H9 (cell line): ENCODE results near the gene TMEM140. TPM values are rescaled to one million over a fixed set of nuclear protein-coding genes. Genes with fewer than 3 reads are reported as not detected.

Experiments
- DNase-seq: peaks from one replicate; pipeline ENCODE4 v3.0.0-alpha.2; 2017
- H2AFZ ChIP-seq: one replicate; pipeline ENCODE4 v1.6.1; 2013; ENCODE audit warnings: mild to moderate bottlenecking, low read length, control low read depth, moderate library complexity
- H2AK5ac ChIP-seq: 2 replicates; pipeline ENCODE4 v1.6.1; 2013; ENCODE audit warnings: low read length, control low read depth, mixed read lengths; ENCODE audit not compliant: insufficient read length
- H2BK120ac ChIP-seq: one replicate; pipeline ENCODE4 v1.6.1; 2013; ENCODE audit warnings: low read depth, mild to moderate bottlenecking, low read length, control low read depth, inconsistent platforms; ENCODE audit not compliant: poor library complexity, severe bottlenecking
- H2BK12ac ChIP-seq: 2 replicates; pipeline ENCODE4 v1.6.1; 2013; ENCODE audit warnings: low read length, control low read depth, mixed read lengths, low read depth; ENCODE audit not compliant: insufficient read length
- H2BK15ac ChIP-seq: 2 replicates; pipeline ENCODE4 v1.6.1; 2013; ENCODE audit warnings: low read depth, low read length, control low read depth
- H2BK20ac ChIP-seq: one replicate; pipeline ENCODE4 v1.6.1; 2013; ENCODE audit warnings: low read depth, mild to moderate bottlenecking, low read length, control low read depth, inconsistent platforms; ENCODE audit not compliant: poor library complexity, severe bottlenecking
- H2BK5ac ChIP-seq: 2 replicates; pipeline ENCODE4 v1.6.1; 2013; ENCODE audit warnings: low read length, control low read depth, mixed read lengths; ENCODE audit not compliant: insufficient read length
- H3K14ac ChIP-seq: 2 replicates; pipeline ENCODE4 v1.6.1; 2013; ENCODE audit warnings: low read length, control low read depth; ENCODE audit not compliant: insufficient read depth
- H3K18ac ChIP-seq: 2 replicates; pipeline ENCODE4 v1.6.1; 2013; ENCODE audit warnings: low read depth, mild to moderate bottlenecking, mixed read lengths, low read length, control low read depth; ENCODE audit not compliant: insufficient read length
- H3K23ac ChIP-seq: 2 replicates; pipeline ENCODE4 v1.6.1; 2013; ENCODE audit warnings: low read length, control low read depth, mixed read lengths, low read depth; ENCODE audit not compliant: insufficient read length
- H3K23me2 ChIP-seq: 2 replicates; pipeline ENCODE4 v1.6.1; 2013; ENCODE audit warnings: low read depth, mild to moderate bottlenecking, mixed read lengths, low read length, control low read depth; ENCODE audit not compliant: insufficient read length, poor library complexity, severe bottlenecking
- H3K27ac ChIP-seq: 2 replicates; pipeline ENCODE4 v1.5.1; 2013; ENCODE audit warnings: low read length, control low read depth, mixed read lengths, low read depth; ENCODE audit not compliant: insufficient read length
- H3K27me3 ChIP-seq: 2 replicates; pipeline ENCODE4 v1.6.1; 2013; ENCODE audit warnings: low read length, control low read depth, inconsistent platforms; ENCODE audit not compliant: insufficient read depth
- H3K4ac ChIP-seq: 2 replicates; pipeline ENCODE4 v1.6.1; 2013; ENCODE audit warnings: low read depth, mild to moderate bottlenecking, control low read depth, inconsistent platforms, low read length, moderate library complexity
- H3K4me1 ChIP-seq: 2 replicates; pipeline ENCODE4 v1.6.1; 2013; ENCODE audit warnings: low read length, control low read depth, inconsistent platforms; ENCODE audit not compliant: insufficient read depth
- H3K4me2 ChIP-seq: 2 replicates; pipeline ENCODE4 v1.6.1; 2013; ENCODE audit warnings: low read length, control low read depth, mixed read lengths; ENCODE audit not compliant: insufficient read length, insufficient read depth
- H3K56ac ChIP-seq: 2 replicates; pipeline ENCODE4 v1.6.1; 2013; ENCODE audit warnings: low read depth, mild to moderate bottlenecking, mixed read lengths, low read length, control low read depth; ENCODE audit not compliant: insufficient read length
- H3K79me1 ChIP-seq: 2 replicates; pipeline ENCODE4 v1.6.1; 2013; ENCODE audit warnings: low read depth, mild to moderate bottlenecking, moderate library complexity, low read length, control low read depth, inconsistent platforms; ENCODE audit not compliant: insufficient read depth, poor library complexity, severe bottlenecking
- H3K79me2 ChIP-seq: 2 replicates; pipeline ENCODE4 v1.6.1; 2013; ENCODE audit warnings: low read length, control low read depth, inconsistent platforms; ENCODE audit not compliant: insufficient read depth
- H3K9ac ChIP-seq: 2 replicates; pipeline ENCODE4 v1.6.1; 2013; ENCODE audit warnings: low read length, control low read depth, mixed read lengths; ENCODE audit not compliant: insufficient read length; ENCODE audit errors: extremely low read depth
- H3K9me3 ChIP-seq: one replicate; pipeline ENCODE4 v1.6.1; 2013; ENCODE audit warnings: low read depth, low read length, inconsistent platforms; ENCODE audit not compliant: control insufficient read depth
- H3T11ph ChIP-seq: one replicate; pipeline ENCODE4 v1.6.1; 2013; ENCODE audit warnings: mild to moderate bottlenecking, low read length, control low read depth, inconsistent platforms
- H4K20me1 ChIP-seq: one replicate; pipeline ENCODE4 v1.6.1; 2013; ENCODE audit not compliant: control insufficient read depth, insufficient read length, insufficient read depth
- H4K5ac ChIP-seq: 2 replicates; pipeline ENCODE4 v1.6.1; 2013; ENCODE audit warnings: low read depth, mild to moderate bottlenecking, mixed read lengths, low read length, control low read depth; ENCODE audit not compliant: insufficient read length
- H4K8ac ChIP-seq: replicated peaks from 2 replicates; pipeline ENCODE4 v1.6.1; 2013; ENCODE audit warnings: low read length, control low read depth, mixed read lengths, low read depth; ENCODE audit not compliant: insufficient read length
- H4K91ac ChIP-seq: 2 replicates; pipeline ENCODE4 v1.6.1; 2013; ENCODE audit warnings: low read depth, mild to moderate bottlenecking, moderate library complexity, mixed read lengths, low read length, control low read depth; ENCODE audit not compliant: insufficient read length
- H3K27ac Mint-ChIP-seq, 3 experiments: 2 replicates in 2 of 3; 3 replicates in 1 of 3; pipeline ENCODE4 v1.8.0; 2020 to 2021; ENCODE audit warnings: mixed read lengths in 3 of 3, mild to moderate bottlenecking in 1 of 3, moderate library complexity in 1 of 3
- H3K27me3 Mint-ChIP-seq: 2 replicates; pipeline ENCODE4 v1.8.0; 2021; ENCODE audit warnings: low read depth, mild to moderate bottlenecking, moderate library complexity, mixed read lengths
- H3K36me3 Mint-ChIP-seq, 3 experiments: 2 replicates in 2 of 3; 3 replicates in 1 of 3; pipeline ENCODE4 v1.8.0; 2020 to 2021; ENCODE audit warnings: low read depth in 3 of 3, mixed read lengths in 3 of 3; ENCODE audit not compliant: insufficient read depth in 1 of 3
- H3K4me1 Mint-ChIP-seq, 2 experiments: 2 replicates each; pipeline ENCODE4 v1.8.0; 2020; ENCODE audit warnings: mixed read lengths in 2 of 2
- H3K4me3 Mint-ChIP-seq, 2 experiments: 2 replicates in 1 of 2; 3 replicates in 1 of 2; pipeline ENCODE4 v1.8.0; 2020 to 2021; ENCODE audit warnings: mild to moderate bottlenecking in 2 of 2, mixed read lengths in 2 of 2, moderate library complexity in 1 of 2
- H3K9me3 Mint-ChIP-seq, 2 experiments: 2 replicates in 1 of 2; 3 replicates in 1 of 2; pipeline ENCODE4 v1.8.0; 2020; ENCODE audit warnings: mild to moderate bottlenecking in 2 of 2, mixed read lengths in 2 of 2, moderate library complexity in 1 of 2
- WGBS: extraction: QIAGEN DNeasy Blood & Tissue Kit; methylation state at CpG from one replicate; pipeline ENCODE4 v1.1.7; 2013; ENCODE audit warnings: missing lambda C conversion rate, low lambda C conversion rate, mixed read lengths; ENCODE audit not compliant: insufficient read length; ENCODE audit errors: extremely low coverage; 5-methylcytosine and 5-hydroxymethylcytosine counted together
- total RNA-seq: library from RNA; stranded (reverse); gene quantifications from 2 replicates; pipeline ENCODE4 v1.2.1, GENCODE V29; 2021
- TF ChIP-seq, protein P1 (sequence below): fragments of 200-600 bp; sonication (generic); conservative IDR thresholded peaks from 3 replicates; pipeline ENCODE4 v1.8.0; 2021; ENCODE audit warnings: antibody characterized with exemption, mild to moderate bottlenecking

Gene TMEM140
- total RNA-seq, 1 experiment from 2014 or later, result not detected

DNA sequence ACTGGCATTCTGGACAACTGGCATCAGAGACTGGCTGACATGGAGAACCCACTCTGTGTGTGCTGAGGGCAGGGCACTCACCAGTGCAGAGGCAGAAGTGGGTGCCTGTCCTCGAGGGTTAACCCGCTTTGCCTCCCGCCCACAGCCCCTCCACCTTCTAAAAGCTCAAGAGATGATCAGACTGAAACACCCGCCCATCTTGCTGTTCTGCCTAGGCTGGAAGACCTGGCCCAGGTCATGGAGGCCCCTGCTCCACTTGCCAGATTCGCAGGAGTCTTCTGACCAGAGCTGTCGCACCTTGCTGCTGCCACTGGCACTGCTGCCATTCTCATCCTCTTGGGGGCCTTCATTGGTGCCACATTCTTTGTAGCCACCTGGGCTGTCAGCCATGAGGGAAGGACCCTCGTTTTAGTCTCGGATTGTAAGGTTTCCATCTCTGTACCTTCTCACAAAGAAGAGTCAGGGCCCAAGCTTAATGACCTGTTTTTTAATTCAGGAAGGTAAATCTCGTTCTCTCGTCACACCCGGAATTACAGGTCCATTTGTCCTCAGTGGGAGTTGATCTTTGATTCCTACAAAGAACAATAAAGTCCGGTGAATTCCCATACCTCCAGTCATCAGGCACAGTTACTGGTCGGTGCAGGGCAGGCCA, 20.7 kb downstream of the TMEM140 start:
- no peak overlapping the region for H2BK20ac ChIP-seq
- H3K4me1 ChIP-seq, result 0 out of 2 replicates have a peak, but pooled peaks cover 2% of the 10 kb centered on the region
- no peak overlapping the region for H2BK5ac ChIP-seq
- no peak overlapping the region for H2BK15ac ChIP-seq
- H3T11ph ChIP-seq, result no peak overlapping the region
- H2BK12ac ChIP-seq, result no peak overlapping the region
- H3K79me2 ChIP-seq, result no peaks in the 10 kb centered on the region; the same call in 1 of the 2 replicates
- no peaks in the 10 kb centered on the region for H3K27me3 ChIP-seq
- no peak overlapping the region for H3K9ac ChIP-seq
- H3K18ac ChIP-seq, result no peak overlapping the region
- no peak overlapping the region for H3K4ac ChIP-seq
- no peak overlapping the region for H2AFZ ChIP-seq
- no peak overlapping the region for H3K56ac ChIP-seq
- no peak overlapping the region for H3K27ac ChIP-seq
- H3K4me1 Mint-ChIP-seq, result peaks cover 27 to 30% of the 10 kb centered on the region in 2 experiments
- H3K14ac ChIP-seq, result no peak overlapping the region
- no peak for DNase-seq
- no peaks in the 10 kb centered on the region for H3K27me3 Mint-ChIP-seq
- H4K91ac ChIP-seq, result no peak overlapping the region
- no CpG with 5 or more reads among the region's 13 CpGs for WGBS
- H3K27ac Mint-ChIP-seq, result peak overlapping the region; percentile 44 to 95 (median 80); a peak in 5 of 7 replicates
- no peak overlapping the region for H4K5ac ChIP-seq
- H2AK5ac ChIP-seq, result no peak overlapping the region
- peaks cover 8% of the 10 kb centered on the region for H3K23me2 ChIP-seq
- no peaks in the 10 kb centered on the region for H4K20me1 ChIP-seq
- no peak overlapping the region for H3K23ac ChIP-seq
- peak overlapping the region in 1 of 2 experiments; percentile 84; a peak in 2 of 5 replicates for H3K4me3 Mint-ChIP-seq
- peaks cover 0 to 5% of the 10 kb centered on the region in 2 experiments; a peak in 2 of 5 replicates for H3K9me3 Mint-ChIP-seq
- H3K4me2 ChIP-seq, result no peak overlapping the region
- no peak overlapping the region for H4K8ac ChIP-seq
- H3K36me3 Mint-ChIP-seq, result peaks cover 47 to 56% (median 55%) of the 10 kb centered on the region in 3 experiments; a peak in 6 of 7 replicates
- no peaks in the 10 kb centered on the region for H3K79me1 ChIP-seq
- H3K9me3 ChIP-seq, result no peaks in the 10 kb centered on the region
- H2BK120ac ChIP-seq, result no peak overlapping the region
- TF ChIP-seq, protein P1, sequence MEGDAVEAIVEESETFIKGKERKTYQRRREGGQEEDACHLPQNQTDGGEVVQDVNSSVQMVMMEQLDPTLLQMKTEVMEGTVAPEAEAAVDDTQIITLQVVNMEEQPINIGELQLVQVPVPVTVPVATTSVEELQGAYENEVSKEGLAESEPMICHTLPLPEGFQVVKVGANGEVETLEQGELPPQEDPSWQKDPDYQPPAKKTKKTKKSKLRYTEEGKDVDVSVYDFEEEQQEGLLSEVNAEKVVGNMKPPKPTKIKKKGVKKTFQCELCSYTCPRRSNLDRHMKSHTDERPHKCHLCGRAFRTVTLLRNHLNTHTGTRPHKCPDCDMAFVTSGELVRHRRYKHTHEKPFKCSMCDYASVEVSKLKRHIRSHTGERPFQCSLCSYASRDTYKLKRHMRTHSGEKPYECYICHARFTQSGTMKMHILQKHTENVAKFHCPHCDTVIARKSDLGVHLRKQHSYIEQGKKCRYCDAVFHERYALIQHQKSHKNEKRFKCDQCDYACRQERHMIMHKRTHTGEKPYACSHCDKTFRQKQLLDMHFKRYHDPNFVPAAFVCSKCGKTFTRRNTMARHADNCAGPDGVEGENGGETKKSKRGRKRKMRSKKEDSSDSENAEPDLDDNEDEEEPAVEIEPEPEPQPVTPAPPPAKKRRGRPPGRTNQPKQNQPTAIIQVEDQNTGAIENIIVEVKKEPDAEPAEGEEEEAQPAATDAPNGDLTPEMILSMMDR, result no peak
